ENCODE results near the gene GASK1B. TPM values are rescaled to one million over a fixed set of nuclear protein-coding genes. Genes with fewer than 3 reads are reported as not detected.

The GASK1B gene
- total and polyA plus RNA-seq, 9 donors: 60.8 to 170 (median 115) TPM

- TF ChIP-seq, protein P1, sequence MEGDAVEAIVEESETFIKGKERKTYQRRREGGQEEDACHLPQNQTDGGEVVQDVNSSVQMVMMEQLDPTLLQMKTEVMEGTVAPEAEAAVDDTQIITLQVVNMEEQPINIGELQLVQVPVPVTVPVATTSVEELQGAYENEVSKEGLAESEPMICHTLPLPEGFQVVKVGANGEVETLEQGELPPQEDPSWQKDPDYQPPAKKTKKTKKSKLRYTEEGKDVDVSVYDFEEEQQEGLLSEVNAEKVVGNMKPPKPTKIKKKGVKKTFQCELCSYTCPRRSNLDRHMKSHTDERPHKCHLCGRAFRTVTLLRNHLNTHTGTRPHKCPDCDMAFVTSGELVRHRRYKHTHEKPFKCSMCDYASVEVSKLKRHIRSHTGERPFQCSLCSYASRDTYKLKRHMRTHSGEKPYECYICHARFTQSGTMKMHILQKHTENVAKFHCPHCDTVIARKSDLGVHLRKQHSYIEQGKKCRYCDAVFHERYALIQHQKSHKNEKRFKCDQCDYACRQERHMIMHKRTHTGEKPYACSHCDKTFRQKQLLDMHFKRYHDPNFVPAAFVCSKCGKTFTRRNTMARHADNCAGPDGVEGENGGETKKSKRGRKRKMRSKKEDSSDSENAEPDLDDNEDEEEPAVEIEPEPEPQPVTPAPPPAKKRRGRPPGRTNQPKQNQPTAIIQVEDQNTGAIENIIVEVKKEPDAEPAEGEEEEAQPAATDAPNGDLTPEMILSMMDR (IDR thresholded peaks at IDR 0.05): peak; percentile 76 to 90 (median 80)
- TF ChIP-seq POLR2A (IDR thresholded peaks at IDR 0.05) (peak; percentile 12), EP300 (IDR thresholded peaks at IDR 0.05) (no peak)
- intact Hi-C loops (cut with DNase I): loop anchor here (2.0 to 5.0 kb wide), 4 partner anchors 81 to 179 kb away; no protein-coding TSS in a partner anchor
- peak; percentile 76 to 88 (median 84) for DNase-seq
- H3K27ac ChIP-seq: peak overlapping the region; percentile 81 to 84
- peak overlapping the region; percentile 61 for H3K4me3 ChIP-seq
- 1 to 9% (median 3%) methylated on average over 32 to 42 of the region's 42 CpGs for WGBS, 3 donors
- H3K27me3 ChIP-seq: no peaks in the 10 kb centered on the region
- no peaks in the 10 kb centered on the region for H3K9me3 ChIP-seq
- no peaks in the 10 kb centered on the region for H3K36me3 ChIP-seq
- peaks cover 6% of the 10 kb centered on the region for H3K4me1 ChIP-seq (ENCODE audit: insufficient read depth)
These were observed 1.9 kb downstream of the GASK1B start for GRCh38 chr4:158170691-158171561.

GRCh38 chr4:158169931-158170690, 2.7 kb downstream of the GASK1B start:
- Histone ChIP-seq H3K27ac (peak overlapping the region; percentile 81 to 84), H3K4me3 (peak overlapping the region; percentile 61), H3K36me3 (no peaks in the 10 kb centered on the region), H3K27me3 (no peaks in the 10 kb centered on the region), H3K9me3 (no peaks in the 10 kb centered on the region), H3K4me1 (ENCODE audit: insufficient read depth) (peaks cover 6% of the 10 kb centered on the region)
- WGBS, 3 donors: 1 to 7% (median 2%) methylated on average over 17 to 18 of the region's 18 CpGs
- DNase-seq: no peak
- TF ChIP-seq EP300 (IDR thresholded peaks at IDR 0.05) (peak; percentile 9), POLR2A (IDR thresholded peaks at IDR 0.05) (no peak)
- TF ChIP-seq, protein P1 (IDR thresholded peaks at IDR 0.05): no peak
- intact Hi-C loops (cut with DNase I): loop anchor here (2.0 to 10.0 kb wide), 6 partner anchors 75 to 178 kb away; no protein-coding TSS in a partner anchor

- H3K4me3 ChIP-seq: peak overlapping the region; percentile 61
- intact Hi-C loops (cut with DNase I): loop anchor here in 2 of 4 donors (5.0 to 10.0 kb wide), 2 partner anchors 75 to 77 kb away; no protein-coding TSS in a partner anchor
- 0 to 2% (median 1%) methylated on average over 3 of the region's 3 CpGs for WGBS, 3 donors
- no peak for DNase-seq
- H3K4me1 ChIP-seq (ENCODE audit: insufficient read depth): peaks cover 1% of the 10 kb centered on the region
- peak overlapping the region; percentile 81 to 84 for H3K27ac ChIP-seq
- H3K36me3 ChIP-seq: no peaks in the 10 kb centered on the region
- H3K9me3 ChIP-seq: no peaks in the 10 kb centered on the region
- no peaks in the 10 kb centered on the region for H3K27me3 ChIP-seq
- TF ChIP-seq EP300 (IDR thresholded peaks at IDR 0.05) (no peak), POLR2A (IDR thresholded peaks at IDR 0.05) (no peak)
- TF ChIP-seq, protein P1 (IDR thresholded peaks at IDR 0.05): no peak
These were observed 3.3 kb downstream of the GASK1B start for GRCh38 chr4:158169506-158169905.

- WGBS, 3 donors: 7 to 28% (median 9%) methylated on average over 5 of the region's 5 CpGs
- intact Hi-C loops (cut with DNase I): loop anchor here in 2 of 4 donors (5.0 to 10.0 kb wide), 2 partner anchors 74 to 76 kb away; no protein-coding TSS in a partner anchor
- Histone ChIP-seq H3K36me3 (no peaks in the 10 kb centered on the region), H3K27me3 (no peaks in the 10 kb centered on the region), H3K9me3 (no peaks in the 10 kb centered on the region), H3K4me1 (ENCODE audit: insufficient read depth) (peaks cover 2% of the 10 kb centered on the region), H3K27ac (peak overlapping the region; percentile 81 to 84), H3K4me3 (peak overlapping the region; percentile 61)
- no peak for TF ChIP-seq POLR2A (IDR thresholded peaks at IDR 0.05)
- TF ChIP-seq, protein P1 (IDR thresholded peaks at IDR 0.05): no peak
- no peak for TF ChIP-seq EP300 (IDR thresholded peaks at IDR 0.05)
- no peak for DNase-seq
These were observed 4.2 kb downstream of the GASK1B start for GRCh38 chr4:158168606-158169005.

Data from ovary (tissue), 9 donors.